MM.1S (cell line): Measurements from ENCODE around the gene SCOC.

Experiments
- DNase-seq: peaks from one replicate; pipeline ENCODE4 v3.0.0-alpha.2; 2015
- H2AFZ ChIP-seq: fragments of 300-600 bp; sonication (generic); 2 replicates; pipeline ENCODE4 v1.6.0; 2016; ENCODE audit warnings: antibody characterized with exemption, low read length
- H3F3A ChIP-seq: fragments of 300-600 bp; sonication (generic); 2 replicates; pipeline ENCODE4 v1.6.1; 2016; ENCODE audit warnings: mild to moderate bottlenecking, antibody characterized with exemption, low read length, moderate library complexity, mixed read lengths; ENCODE audit not compliant: insufficient read depth
- H3K27ac ChIP-seq: fragments of 300-600 bp; sonication (generic); 2 replicates; pipeline ENCODE4 v1.5.1; 2016; ENCODE audit warnings: mild to moderate bottlenecking, low read length
- H3K27me3 ChIP-seq: fragments of 300-600 bp; sonication (generic); replicated peaks from 2 replicates; pipeline ENCODE4 v1.6.0; 2016; ENCODE audit warnings: low read length; ENCODE audit not compliant: insufficient read depth
- H3K36me3 ChIP-seq: fragments of 300-600 bp; sonication (generic); replicated peaks from 2 replicates; pipeline ENCODE4 v1.6.1; 2016; ENCODE audit warnings: mild to moderate bottlenecking, low read length, mixed read lengths; ENCODE audit not compliant: insufficient read depth
- H3K4me1 ChIP-seq: fragments of 300-600 bp; sonication (generic); 2 replicates; pipeline ENCODE4 v1.6.1; 2016; ENCODE audit warnings: low read length, mixed read lengths
- H3K4me2 ChIP-seq: fragments of 300-600 bp; sonication (generic); 2 replicates; pipeline ENCODE4 v1.6.0; 2016; ENCODE audit warnings: low read depth, low read length
- H3K4me3 ChIP-seq: fragments of 300-600 bp; sonication (generic); 2 replicates; pipeline ENCODE4 v1.5.1; 2016; ENCODE audit warnings: low read length, mixed read lengths
- H3K79me2 ChIP-seq: fragments of 300-600 bp; sonication (generic); 2 replicates; pipeline ENCODE4 v1.6.1; 2016; ENCODE audit warnings: mixed run types, low read length, mixed read lengths
- H3K9ac ChIP-seq: fragments of 300-600 bp; sonication (generic); 2 replicates; pipeline ENCODE4 v1.6.1; 2016; ENCODE audit warnings: low read length, mixed read lengths
- H3K9me2 ChIP-seq: fragments of 300-600 bp; sonication (generic); replicated peaks from 2 replicates; pipeline ENCODE4 v1.6.1; 2016; ENCODE audit warnings: mild to moderate bottlenecking, low read length, mixed read lengths; ENCODE audit not compliant: insufficient read depth
- H3K9me3 ChIP-seq: fragments of 300-600 bp; sonication (generic); replicated peaks from 2 replicates; pipeline ENCODE4 v1.6.1; 2016; ENCODE audit warnings: mild to moderate bottlenecking, low read length, mixed read lengths; ENCODE audit not compliant: insufficient read depth
- H4K20me1 ChIP-seq: fragments of 300-600 bp; sonication (generic); 2 replicates; pipeline ENCODE4 v1.6.1; 2016; ENCODE audit warnings: mild to moderate bottlenecking, low read length, moderate library complexity, mixed read lengths; ENCODE audit not compliant: insufficient read depth
- CTCF ChIP-seq: fragments of 300-600 bp; sonication (generic); IDR thresholded peaks from 2 replicates; pipeline ENCODE4 v1.5.1; 2016; ENCODE audit warnings: antibody characterized with exemption, low read length, mixed read lengths
- EZH2 ChIP-seq: fragments of 300-600 bp; sonication (generic); optimal IDR thresholded peaks from 2 replicates; pipeline ENCODE3; 2017; ENCODE audit warnings: low read depth, mild to moderate bottlenecking, antibody characterized with exemption, low read length, mixed read lengths
- EZH2phosphoT487 ChIP-seq: fragments of 300-600 bp; sonication (generic); IDR thresholded peaks from 2 replicates; pipeline ENCODE4 v1.6.1; 2018; ENCODE audit warnings: antibody characterized with exemption, low read length

The SCOC gene

DNA sequence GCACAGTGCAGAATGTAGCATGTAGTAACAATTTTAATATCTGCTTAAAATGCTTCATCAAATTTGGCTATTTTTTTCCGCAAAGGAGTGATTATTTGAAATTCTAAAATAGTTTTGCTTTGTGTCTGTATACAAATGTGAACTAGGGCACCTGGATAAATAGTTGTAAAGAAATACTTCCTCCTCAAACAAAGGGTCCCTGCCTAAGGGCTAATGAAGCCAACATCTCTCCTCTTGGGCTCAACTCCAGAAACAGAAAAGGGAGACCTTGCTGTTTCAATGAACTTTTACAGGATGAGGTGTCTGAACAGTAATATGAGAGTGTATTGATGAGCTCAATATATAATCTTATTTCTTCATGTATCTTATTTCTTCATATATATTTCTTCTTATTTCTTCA lies 30.8 kb upstream of the SCOC start:
- Histone ChIP-seq H3K9me3 (no peaks in the 10 kb centered on the region), H3K9me2 (no peaks in the 10 kb centered on the region), H4K20me1 (no peaks in the 10 kb centered on the region), H2AFZ (no peak overlapping the region), H3K36me3 (no peaks in the 10 kb centered on the region), H3F3A (no peaks in the 10 kb centered on the region), H3K27ac (no peak overlapping the region), H3K4me1 (no peaks in the 10 kb centered on the region), H3K4me3 (no peak overlapping the region), H3K79me2 (no peaks in the 10 kb centered on the region), H3K4me2 (no peak overlapping the region), H3K9ac (no peak overlapping the region), H3K27me3 (no peaks in the 10 kb centered on the region)
- no peak for TF ChIP-seq CTCF
- no peak for DNase-seq

GRCh38 chr4:140343303-140343702 lies 30.1 kb upstream of the SCOC start:
- Histone ChIP-seq H3K9me3 (no peaks in the 10 kb centered on the region), H3K4me1 (no peaks in the 10 kb centered on the region), H3K36me3 (no peaks in the 10 kb centered on the region), H2AFZ (no peak overlapping the region), H3F3A (no peaks in the 10 kb centered on the region), H3K79me2 (no peaks in the 10 kb centered on the region), H3K27me3 (no peaks in the 10 kb centered on the region), H3K9ac (no peak overlapping the region), H3K4me3 (no peak overlapping the region), H3K4me2 (no peak overlapping the region), H4K20me1 (no peaks in the 10 kb centered on the region), H3K27ac (no peak overlapping the region), H3K9me2 (no peaks in the 10 kb centered on the region)
- TF ChIP-seq EZH2phosphoT487 (no peak), EZH2 (no peak), CTCF (no peak)
- no peak for DNase-seq

GRCh38 chr4:140344101-140344500 lies 29.3 kb upstream of the SCOC start:
- Histone ChIP-seq H3K79me2 (no peaks in the 10 kb centered on the region), H3K4me2 (no peak overlapping the region), H4K20me1 (no peaks in the 10 kb centered on the region), H3K4me3 (no peak overlapping the region), H3K9me2 (no peaks in the 10 kb centered on the region), H3K9ac (no peak overlapping the region), H3K27ac (no peak overlapping the region), H3F3A (no peaks in the 10 kb centered on the region), H3K9me3 (no peaks in the 10 kb centered on the region), H3K27me3 (no peaks in the 10 kb centered on the region), H3K4me1 (no peaks in the 10 kb centered on the region), H3K36me3 (no peaks in the 10 kb centered on the region), H2AFZ (no peak overlapping the region)
- TF ChIP-seq CTCF (no peak), EZH2 (no peak), EZH2phosphoT487 (no peak)
- no peak for DNase-seq

- no peak overlapping the region for H3K9ac ChIP-seq
- no peak for DNase-seq
- H2AFZ ChIP-seq = no peak overlapping the region
- H3K4me2 ChIP-seq = no peak overlapping the region
- H3K4me1 ChIP-seq = no peaks in the 10 kb centered on the region
- H3K79me2 ChIP-seq = no peaks in the 10 kb centered on the region
- H3K36me3 ChIP-seq = no peaks in the 10 kb centered on the region
- no peaks in the 10 kb centered on the region for H4K20me1 ChIP-seq
- no peaks in the 10 kb centered on the region for H3F3A ChIP-seq
- H3K9me3 ChIP-seq = no peaks in the 10 kb centered on the region
- H3K9me2 ChIP-seq = no peaks in the 10 kb centered on the region
- H3K4me3 ChIP-seq = no peak overlapping the region
- no peaks in the 10 kb centered on the region for H3K27me3 ChIP-seq
- H3K27ac ChIP-seq = no peak overlapping the region
- TF ChIP-seq EZH2 (no peak), EZH2phosphoT487 (no peak), CTCF (no peak)
These were observed 28.8 kb upstream of the SCOC start for GRCh38 chr4:140344621-140345020.
